Tongue (tissue), 2 donors: ENCODE data around the gene RTN4R. TPM values are rescaled to one million over a fixed set of nuclear protein-coding genes. Genes with fewer than 3 reads are reported as not detected.

Experiments
- DNase-seq: peaks from one replicate; pipeline ENCODE4 v3.0.0-alpha.2; 2015
- total RNA-seq: library from RNA; depleted of rRNA; stranded (reverse); fragments of >200 nt; gene quantifications from one replicate; pipeline ENCODE4 v1.2.3, GENCODE V29; 2014

RTN4R gene
- total RNA-seq, 1 donor from 2014 or later, result 7.1 TPM

DNA sequence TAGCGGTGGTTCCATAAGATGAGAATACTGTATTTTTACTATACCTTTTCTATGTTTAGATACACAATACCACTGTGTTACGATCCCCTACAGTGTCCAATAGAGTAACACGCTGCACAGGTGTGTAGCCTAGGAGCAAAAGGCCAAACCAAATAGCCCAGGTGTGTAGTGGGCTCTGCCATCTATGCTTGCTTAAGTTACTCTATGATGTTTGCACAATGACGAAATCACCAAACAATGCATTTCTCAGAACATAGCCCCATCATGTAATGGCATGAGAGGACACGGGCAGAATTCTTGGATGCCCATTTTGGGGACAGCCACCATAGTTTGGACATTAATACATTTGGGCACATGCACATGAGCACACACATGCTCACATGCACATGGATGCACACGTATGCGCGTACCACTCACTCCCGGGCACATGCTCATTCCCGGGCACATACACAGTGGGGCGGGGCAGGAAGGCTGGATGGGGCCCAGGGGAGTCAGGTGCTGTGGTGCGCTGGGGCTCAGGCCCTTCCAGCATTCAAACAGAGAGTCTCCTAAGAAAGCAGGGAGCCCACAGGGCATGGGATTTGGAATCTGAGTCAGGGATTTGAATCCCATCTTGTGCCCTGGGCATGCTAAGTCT is 51.1 kb downstream of the RTN4R start:
- no peak for DNase-seq

DNA sequence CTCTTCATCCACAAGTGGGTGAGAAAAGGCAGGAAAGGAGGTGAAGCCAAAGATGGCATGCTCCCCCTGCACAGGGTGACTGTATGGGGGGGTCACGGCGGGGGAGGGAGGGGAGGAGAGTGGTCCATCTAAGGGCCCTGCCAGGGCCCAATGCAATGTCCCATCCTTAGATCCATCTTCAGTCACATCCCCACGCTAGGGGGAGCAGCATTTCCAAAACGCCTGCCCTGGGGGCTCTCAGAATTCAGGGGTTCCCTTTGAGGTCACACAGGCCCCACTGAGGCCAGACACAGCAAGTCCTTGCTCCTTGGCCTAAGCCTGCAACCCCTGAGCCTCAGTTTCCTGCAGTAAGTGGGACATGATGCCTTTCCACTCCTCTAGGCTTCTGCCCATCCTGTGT is 52.4 kb downstream of the RTN4R start:
- no peak for DNase-seq

DNA sequence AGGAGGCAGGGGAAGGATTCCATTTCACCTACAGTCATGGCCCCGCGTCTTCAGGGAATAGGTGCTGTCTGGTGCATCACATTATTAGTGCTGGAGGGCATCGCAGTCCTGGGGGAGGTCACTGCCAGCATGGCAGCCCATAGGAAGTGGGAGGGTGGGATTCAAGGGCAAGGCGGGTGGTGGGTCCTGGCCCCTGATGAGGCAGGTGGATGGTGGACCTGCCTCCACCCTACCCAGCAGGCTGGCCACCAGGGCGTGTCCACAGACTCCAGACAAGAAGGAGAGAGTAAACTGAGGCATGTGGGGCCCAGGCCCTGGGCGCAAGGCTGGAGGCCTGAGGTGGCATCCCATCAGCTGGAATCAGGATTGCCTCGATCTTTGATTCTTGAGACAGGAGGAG is 53.3 kb downstream of the RTN4R start:
- no peak for DNase-seq

DNA sequence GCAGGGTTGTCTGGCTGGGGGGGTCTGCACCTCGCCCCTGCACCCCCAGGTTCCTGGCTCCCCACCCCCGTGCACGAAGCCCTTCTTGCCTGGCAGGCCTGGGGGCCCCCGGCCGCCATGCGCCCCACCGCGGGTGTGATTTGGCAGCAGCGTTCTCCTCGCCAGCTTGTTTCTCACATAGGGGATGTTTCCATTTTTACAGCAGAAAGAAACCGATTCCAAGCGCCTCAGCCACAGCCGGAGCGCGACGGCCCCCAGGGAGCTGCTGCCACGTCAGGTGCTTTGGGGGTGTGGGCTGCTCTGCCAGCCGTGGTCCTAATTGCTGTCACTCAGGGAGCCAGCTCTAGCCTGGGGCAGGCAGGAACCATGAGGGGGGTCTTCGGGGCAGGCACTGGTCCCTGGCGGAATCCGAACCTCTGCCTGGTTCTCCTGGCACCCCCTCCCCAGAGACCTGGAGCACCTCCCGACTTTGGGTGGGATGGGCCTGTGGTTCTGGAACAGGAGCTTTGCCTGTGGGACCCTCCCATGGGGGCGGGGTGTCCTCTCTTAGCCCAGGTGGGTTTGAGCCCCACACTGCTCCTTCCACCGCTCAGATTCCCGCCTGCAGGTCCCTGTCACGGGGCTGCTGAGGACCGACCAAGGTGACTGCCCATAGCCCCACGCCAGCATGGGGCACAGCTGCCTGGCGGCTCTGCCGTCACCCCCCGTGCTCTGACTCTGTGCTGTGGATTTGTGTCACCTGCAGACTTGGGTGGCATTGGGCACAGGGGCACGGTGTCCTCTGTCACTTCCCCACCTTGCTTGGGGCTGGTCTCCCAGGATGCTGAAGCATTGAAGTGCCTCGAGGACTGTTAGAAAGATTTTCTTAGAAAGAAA is 54.0 kb downstream of the RTN4R start:
- DNase-seq, result peak; percentile 30

DNA sequence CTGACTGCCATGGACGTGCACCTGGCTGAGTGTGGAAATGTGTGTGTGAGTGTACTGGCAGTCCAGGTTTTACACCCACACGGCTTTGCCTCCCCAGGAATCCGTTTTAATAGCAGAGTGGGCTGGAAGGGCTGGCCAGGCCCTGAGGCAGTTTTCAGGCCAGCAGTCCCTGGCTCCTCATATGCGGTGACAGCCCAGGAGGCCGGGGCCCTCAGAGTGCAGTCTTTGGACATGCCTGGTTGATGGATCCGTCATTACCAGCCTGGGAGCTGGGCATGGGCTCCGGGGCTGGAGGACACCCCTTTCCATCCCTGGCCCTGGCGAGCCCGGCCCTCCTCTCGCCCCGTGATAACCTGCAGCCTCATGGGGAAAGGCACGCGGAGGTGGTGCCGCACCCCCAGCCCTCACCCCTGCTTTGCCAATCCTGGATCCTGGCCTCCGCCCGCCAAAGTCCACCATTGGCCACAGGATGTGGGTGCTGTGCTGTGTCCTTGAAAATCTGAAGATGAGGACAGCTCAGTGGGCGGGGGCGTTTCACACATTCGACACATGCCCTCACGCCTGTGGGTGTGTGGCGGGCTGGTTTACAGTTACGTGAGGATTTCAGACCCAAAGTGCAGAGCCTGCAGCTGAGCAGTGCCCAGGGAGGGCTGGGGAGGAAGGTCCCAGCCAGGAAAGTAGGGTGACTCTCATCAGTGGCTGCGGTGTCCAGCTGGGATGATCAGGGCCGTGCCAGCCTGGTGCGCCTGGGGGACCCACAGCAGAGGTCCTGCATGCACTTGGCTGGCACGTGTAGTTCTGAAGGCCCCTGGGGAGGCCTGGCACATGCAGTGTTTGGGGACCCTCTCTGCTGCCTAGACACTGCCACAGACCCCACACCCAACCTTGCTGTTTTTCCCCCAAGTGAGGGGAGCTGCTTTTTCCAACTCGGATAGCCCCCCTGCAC is 55.1 kb downstream of the RTN4R start:
- no peak for DNase-seq

DNA sequence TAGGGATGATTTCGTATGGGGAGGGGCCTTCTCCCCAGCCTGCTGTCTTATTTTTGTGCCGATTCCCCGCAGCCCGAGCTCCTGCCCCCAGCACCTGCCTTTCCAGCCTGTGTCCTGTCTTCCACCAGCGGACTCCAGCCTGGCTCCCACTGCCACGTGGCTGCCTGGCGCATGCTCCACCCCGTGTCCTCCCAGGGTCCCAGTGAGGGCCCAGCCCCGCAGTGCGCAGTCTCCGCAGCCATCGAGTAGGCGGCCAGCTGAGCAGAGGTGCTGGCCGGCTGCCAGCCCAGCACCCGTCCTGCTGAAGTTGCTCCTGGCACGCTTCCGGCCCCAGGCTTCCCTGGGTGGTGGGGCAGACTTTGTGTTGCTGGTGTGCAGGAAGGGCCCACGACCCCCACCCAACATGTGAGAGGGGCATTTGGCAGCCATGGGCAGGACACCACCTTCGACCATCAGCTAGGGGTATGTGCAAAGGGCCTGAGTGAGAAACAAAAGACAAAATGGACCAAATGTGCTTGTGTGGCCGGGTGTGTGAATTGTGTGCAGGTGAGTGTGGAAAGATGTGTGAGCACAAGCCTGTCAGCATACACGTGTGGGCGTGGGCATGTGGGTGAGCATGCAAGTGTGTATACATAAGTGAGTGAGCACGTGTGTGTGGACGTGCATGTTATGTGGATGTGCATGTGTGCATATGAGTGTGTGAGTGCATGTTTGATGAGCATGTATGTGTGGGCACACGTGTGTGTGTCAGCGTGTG is 55.9 kb downstream of the RTN4R start:
- peak; percentile 85 for DNase-seq

DNA sequence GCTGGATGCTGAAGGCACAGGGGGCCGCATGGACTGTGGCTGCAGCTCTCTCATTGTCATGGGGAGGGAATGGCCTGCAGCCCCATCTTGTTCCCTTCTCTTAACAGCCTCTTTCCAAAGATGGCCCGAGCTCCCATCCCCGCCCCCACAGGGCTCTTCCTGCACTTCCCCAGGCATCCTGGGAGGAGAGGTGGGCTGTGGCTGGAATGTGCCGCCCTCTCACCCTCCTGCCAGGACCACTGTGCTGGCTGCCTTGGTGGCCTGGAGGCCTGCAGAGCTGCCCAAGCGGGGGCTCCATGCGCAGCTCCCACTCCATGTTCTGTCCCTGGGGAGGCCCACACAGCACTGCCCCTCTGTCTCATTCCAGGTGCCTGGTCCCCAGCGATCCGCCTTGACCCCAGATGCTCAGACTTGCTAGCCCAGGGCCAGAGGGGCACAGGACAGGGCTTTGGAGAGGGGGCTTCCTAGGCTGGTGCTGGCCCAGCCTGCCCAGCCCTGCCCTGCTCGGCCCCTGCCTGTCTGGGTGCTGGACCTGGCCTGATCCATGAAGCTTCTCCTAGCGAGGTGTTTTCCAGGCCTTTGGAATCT is 56.6 kb downstream of the RTN4R start:
- DNase-seq, result no peak

DNA sequence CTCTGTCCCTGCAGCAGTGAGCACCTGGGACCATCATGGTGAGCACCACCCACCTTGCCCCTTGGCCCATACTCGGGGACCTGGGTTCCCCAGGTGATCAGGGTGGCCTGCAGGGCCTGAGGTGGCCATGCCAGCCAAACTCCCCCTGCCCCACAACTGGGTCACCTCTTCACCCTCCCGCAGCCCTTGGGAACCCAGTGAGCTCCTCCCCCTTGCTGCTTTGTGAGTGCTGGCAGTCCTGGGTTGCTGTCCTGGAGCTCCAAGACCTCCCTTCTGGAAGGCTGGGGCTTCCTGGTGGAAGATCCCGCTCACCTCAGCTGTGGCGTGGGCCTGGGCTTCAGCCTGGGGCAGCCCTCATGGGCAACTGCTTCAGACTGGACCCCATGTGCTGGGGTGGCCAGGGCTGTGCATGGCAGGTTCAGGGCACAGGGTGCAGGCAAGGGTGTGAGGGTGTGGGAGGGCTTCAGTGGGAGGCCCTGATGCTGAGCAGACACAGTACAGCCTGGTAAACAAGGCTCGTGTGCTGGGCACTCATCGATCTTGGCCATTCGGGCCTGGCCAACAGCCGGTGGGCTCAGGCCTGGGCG is 57.6 kb downstream of the RTN4R start:
- DNase-seq, result no peak

DNA sequence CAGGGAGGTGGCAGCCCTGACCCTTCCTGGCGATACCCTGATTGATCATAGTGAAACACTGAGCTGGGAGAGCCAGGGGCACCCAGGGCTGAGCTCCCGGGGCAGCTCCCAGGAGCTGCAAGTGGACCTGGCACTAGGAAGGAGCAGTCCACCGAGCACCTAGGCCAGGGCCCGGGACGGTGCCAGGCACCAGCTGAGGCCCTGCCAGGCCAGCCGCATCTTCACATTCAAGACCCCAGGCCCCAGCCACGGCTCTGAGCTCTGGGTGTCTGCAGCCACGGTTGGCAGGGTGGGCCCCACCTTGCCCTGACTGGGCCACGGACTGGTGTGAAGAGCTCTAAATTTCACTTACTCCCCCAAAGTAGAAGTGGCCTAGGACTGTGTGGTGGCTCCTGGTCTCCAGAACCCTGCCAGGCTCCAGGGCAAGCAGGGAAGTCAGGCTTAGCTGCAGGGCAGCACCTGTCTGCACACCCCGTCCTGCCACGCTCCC is 58.3 kb downstream of the RTN4R start:
- DNase-seq, result no peak

DNA sequence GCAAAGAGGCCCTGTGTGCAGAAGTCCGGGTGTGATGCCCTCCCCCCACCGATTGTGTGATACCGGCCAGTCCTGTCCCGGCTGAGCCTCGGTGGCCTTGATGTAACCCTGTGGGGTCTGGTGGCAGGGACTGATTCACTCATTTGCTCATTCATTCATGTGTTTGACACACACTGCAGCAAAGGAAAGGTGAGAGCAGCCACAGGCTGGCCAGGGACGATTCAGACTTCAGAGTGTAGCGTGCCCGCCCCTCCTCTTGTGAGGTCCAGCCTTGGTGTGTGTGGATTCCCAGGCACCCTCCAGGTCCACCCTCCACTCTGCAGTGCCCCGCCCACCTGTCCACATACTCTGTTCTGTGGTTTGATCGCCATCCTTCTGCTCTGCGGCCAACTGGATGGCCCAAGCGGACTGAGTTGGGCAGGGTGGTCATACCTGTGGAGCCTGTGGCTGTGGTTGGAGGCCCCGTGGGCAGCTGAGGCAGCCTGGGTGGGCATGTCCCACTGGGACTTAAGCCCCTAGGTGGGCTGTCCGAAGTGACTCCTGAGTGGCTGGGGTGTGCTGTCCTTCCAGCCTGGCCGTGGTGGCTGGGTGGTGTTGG is 59.3 kb downstream of the RTN4R start:
- no peak for DNase-seq

DNA sequence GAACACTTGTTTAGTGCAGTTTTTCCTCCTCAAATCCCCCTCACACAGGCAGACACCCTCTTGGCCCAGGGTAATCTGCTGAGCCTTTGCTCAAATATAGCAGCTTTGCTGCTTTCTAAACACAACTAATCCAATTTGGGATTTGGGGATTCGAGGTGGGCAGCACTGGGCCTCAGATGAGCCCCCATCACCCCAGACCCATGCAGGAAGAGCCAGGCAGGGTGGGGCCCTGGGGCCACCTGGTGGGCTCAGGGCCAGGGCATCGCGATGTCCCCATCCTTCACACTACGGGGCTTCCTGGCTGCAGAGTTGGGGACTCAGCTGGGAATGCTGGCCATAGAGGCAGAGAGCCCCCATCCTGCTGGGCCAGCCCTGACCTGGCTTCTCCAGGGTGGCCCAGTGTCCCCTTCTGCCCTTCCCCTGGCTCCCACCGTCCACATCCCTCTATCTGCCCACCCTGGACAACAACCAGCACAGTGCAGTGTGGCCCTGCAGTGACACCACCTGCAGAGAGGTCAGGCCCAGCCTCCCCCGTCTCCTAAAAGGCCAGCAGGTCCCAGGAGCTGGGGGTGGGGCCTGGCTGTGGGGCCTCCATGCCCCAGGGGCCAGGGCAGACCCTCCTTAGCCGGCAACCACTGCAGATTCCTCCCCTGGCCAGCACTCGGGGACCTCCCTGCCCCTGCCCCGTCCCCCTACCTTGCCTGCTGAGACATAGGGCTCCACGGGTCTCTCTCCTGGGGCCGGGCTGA is 60.7 kb downstream of the RTN4R start:
- no peak for DNase-seq

DNA sequence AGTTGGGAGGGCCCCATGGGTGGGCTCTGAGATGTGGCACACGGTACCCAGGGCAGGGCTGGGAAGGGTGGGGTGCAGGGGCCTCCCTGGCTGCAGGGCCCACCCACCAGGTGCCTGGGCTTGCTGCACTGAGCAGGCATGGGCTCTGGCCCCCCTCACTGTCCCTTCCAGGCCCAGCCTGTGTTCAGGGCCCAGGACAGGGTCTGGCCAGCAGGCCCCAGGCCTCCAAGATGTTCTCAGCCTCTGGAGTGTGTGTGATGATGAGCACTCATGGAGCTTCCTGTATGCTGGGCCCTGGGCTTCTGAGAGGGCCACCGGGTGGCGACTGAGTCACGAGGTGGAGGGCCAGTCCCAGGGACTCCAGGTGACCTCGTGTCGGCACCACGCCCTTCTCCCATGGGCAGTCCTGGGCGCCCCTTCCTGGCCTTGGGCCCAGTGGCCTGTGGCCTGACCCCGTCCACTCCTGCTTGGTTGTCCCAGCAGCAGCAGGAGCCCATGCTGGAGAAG is 61.4 kb downstream of the RTN4R start:
- DNase-seq, result no peak

DNA sequence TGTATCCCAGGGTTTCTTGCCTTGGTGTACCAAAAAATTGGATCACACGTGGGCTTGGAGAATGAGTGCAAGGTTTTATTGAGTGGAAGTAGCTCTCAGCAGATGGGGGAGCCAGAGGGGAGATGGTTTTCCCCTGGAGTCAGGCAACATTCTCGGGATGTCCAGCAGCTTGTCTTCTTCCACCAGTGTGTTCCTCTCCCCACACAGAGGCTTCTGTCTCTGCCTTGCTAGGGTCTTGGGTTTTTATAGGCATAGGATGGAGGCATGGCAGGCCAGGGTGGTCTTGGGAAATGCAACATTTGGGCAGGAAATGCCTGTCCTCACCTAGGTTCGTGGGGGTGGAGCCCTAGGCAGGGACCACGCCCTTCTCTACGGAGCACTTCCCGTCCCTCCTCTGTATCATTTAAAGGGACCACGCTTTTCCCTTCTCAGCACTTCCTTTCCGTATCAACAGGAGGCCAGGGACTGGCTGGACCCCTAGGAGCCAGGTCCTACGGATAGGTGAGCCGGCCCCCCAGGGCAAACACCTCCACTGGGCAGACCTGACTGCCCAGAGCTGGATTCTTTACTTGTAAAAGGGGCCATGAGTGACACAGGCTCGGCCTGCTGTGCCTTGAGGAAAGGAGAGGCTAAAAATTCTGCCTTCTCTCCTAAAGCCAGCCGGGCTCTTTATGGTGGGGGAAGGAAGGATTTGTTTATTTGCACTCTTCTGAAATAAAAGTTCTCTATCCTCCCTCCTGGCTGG is 62.0 kb downstream of the RTN4R start:
- peak; percentile 85 for DNase-seq

DNA sequence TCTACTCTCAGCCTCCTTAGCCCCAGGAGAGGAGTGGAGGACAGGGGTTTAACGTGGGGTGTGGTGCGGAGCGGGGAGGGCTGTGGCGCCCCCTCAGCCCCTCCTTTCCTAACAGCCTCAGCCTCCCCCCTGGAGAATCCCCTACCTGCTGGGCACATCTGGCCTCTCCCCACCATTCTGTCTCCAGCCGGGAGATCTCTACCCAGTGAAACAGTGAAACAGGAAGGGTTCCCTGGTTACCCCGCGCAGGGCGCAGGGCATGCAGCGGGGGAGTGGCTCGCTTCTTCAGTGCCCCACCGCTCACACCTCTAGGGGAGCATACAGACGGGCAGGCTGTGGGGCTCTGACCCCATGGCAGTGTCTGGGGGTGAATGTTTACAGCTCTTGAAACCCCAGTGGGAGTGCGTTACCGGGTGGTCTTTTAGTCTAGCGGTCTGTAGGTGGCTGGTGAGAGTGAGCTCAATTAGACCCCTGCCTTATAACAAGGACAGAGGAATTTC is 62.6 kb downstream of the RTN4R start:
- DNase-seq, result no peak

DNA sequence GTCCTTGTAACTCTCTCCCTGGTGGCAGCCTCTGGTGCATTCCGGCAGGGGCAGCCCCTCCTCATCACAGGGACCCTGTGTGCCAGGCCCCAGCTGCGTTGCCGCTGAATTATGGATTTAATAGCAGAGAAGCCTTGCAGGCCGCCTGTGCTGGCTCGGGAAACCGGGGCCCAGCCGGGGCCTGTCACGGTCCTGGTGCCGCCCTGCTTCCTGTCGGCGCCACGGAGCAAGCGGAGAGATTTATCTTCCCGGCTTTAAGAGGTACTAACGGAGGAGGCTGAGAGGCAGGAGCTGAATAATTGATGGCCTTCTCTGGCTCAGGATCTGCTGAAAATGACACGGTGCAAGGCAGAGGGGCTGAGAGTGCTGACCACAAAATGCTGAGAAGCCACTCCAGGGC is 63.3 kb downstream of the RTN4R start:
- peak; percentile 66 for DNase-seq

DNA sequence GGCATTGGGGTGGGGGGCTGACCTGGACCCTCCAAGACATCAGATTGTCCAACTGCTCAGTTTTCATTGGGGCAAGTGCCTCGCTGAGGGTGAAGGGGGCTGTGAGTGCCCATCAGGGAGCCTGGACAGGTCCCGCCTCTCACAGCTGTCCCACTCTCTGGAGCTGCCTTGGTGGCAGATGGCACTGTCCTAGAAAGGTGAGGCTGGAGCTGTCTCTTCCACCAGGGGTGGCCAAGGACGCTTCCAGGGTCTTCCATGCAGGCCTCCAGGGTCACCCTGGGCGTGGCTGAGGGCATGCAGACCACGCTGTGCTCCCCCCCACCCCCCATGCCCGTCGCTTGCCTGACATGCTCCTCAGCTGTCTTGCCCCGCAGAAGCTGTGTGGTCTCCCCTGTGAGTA is 63.8 kb downstream of the RTN4R start:
- DNase-seq, result no peak

DNA sequence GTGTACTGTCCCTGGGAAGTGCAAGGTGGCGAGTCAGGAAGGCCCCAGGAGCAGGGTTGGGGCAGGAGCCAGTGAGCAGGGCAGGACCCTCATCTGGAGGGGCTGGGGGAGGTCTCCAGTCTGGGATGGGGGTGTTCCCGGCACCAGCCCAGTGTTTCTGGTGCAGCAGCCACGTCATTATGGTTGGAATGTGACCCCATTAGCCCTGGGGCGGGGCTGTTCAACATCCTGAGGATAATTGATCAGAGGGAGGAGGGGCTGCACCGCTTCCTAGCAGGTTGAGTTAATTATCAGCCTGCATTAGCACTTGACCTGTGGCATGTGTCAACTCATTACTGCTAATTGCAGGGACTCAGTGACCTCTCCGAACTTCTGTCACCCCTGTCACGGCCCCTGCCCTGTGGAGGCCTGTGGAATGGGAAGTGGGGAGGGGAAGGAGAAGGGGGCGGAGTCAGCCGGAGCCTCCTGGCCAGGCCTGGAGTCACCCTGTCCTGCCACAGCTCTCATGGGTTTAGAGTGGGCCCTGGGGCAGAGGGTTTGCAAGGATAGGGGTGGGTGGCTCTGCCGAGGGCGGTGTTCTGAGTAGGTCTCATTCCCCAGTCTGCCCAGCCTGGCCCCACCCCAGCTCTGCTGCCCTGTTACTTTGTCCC is 64.4 kb downstream of the RTN4R start:
- no peak for DNase-seq

DNA sequence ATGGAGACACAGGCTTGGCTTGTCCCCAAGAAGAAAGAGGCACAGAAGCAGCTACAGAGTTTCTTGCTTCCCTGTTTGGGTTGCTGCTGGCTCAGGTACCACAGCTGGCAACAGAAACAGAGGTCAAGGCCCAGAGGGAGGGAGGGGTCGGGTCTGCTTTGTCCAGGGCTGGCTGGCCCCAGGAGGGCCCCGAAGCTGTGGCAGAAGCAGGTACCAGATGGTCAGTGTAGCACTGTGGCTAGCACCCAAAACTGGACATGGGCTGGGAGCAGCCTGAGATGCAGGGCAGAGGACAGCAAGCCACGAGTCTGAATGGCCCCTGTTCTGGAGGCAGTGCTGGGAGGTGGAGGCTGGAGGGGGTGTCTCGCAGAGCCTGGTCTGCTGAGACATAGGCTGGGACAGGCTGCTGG is 65.0 kb downstream of the RTN4R start:
- DNase-seq, result no peak
